ENCODE measurements around the gene FSD1.
"Not testable (repeated sequence)": the region's sequence is repeated elsewhere in the genome, so short reads cannot be mapped to it uniquely, and the experiment has no call there.

FSD1 gene

DNA sequence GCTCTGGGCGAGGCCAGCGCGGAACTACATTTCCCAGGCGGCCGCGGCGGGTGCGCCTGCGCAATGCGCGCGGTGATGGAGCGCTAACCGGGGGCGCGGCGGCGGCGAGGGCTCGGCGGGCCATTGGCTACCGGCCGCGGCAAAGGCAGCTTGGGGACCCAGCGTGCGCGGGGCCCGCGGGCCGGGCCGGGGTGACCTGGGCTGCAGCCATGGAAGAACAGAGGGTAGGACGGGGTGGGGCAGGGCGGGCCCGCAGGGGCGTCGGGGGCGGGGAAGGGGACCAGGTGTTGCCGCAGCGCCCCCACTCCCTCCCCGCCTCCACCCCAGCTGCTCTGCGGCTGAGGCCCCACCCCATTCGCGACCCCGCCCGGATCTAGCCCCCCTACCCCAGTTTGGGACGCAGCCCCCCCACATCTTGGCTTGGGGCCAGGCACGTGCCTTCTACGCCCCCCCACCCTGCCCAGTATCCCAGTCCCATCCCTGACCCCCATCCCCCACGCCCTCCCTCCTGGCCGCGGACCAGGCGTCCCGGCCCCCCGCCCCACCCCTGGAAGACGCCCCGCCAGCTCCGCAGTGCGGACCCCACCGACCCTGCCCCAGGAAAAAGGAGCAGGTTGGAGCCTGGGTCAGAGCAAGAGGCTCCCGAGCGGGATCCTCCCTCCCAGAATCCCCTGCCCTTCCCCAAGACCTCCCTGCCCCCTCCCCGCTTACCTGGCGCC is at the start of gene FSD1:
Gene FSD1, plus strand, starts transcription at position 61 of the 719 bp plus-strand sequence. Its CDS starts 149 bp downstream, at position 210.
- peak; percentile 21 for DNase-seq (ENCODE audit: low spot score)

DNA sequence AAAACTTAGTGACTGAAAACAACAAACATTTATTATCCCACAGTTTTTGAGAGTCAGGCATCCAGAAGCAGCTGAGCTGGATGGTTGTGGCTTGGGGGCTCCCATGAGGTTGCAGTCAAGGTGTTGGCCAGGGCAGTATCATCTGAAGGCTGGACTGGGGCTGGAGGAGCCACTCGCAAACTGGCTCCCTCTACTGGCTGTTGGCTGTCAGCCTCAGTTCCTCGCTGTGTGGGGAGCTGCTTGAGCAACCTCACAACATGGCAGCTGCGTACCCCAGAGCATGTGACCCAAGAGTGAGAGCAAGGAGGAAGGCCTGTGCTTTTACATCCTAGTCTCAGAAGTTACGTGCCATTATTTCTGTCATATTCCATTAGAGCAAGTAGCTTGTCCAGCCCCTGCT is 47.8 kb upstream of the FSD1 start:
- no peak for DNase-seq (ENCODE audit: low spot score)

DNA sequence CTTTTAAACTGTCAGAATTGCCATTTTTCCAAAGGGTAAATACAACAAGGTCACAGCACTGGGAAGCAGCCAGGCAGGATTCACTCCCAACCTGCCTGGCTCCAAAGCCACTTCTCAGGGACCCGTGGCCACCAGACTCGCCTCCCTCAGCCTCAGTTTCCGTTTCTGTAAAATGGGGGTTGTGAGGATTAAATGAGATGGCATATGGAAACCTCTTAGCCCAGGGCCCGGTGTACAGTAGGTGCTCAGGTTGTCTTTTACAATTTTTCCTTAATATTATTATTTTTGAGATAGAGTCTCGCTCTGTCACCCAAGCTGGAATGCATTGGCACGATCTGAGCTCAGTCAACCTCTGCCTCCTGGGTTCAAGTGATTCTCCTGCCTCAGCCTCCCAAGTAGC is 47.4 kb upstream of the FSD1 start:
- DNase-seq (ENCODE audit: low spot score), result no peak

DNA sequence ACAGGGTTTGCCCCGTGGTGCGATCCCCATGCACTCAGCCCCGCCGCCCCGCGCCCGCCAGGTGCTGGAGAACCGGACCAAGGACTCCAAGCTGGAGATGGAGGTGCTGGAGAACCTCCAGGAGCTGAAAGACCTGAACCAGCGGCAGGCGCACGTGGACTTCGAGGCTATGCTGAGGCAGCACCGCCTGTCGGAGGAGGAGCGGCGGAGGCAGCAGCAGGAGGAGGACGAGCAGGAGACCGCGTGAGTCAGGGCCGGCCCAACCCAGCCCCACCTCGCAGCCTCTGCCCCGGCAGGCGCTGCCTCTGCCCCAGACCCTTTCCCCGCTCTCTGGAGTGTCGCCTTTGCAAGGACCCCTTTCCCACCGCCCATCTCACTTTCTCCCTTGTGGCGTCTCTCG is 46.2 kb upstream of the FSD1 start:
- no peak for DNase-seq (ENCODE audit: low spot score)

DNA sequence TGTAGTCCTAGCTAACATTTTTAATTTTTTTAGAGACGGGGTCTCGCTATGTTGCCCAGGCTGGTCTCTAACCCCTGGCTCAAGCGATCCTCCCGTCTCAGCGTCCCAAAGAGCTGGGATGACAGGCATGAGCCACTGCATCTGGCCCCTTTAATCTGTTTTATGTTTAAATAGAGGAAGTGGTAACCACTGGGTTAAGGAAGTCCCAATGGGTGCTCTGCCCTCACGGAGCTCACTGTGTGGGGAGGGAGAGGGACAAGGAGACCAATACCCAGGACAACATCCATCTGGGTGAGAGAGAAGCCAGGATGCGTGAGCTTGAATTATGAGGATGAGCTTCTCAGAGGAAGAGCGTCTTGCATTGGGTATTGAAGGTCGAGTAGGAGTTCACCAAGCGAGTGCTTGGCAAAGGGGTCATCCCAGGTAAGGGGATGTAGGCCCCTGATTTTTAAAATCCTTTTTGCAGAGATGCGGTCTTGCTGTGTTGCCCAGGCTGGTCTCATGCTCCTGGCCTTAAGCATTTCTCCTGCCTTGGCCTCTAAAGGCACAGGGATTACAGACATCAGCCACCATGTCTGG is 43.7 kb upstream of the FSD1 start:
- DNase-seq (ENCODE audit: low spot score), result no peak

DNA sequence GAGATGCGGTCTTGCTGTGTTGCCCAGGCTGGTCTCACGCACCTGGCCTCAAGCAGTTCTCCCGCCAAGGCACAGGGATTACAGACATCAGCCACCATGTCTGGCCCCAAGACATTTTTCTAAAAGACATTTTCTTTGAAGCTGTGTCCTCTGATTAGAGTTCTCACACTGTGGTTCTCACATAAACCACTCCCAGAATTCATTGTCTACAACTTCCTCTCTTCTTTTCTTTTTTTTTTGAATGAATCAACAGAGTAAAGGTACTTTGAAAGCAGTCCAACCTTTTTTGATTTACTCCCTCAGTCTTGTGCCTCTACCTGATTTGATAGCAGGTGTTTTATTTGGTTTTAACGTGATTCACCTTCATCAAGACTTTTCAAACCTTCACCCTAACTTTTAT is 39.6 kb upstream of the FSD1 start:
- no peak for DNase-seq (ENCODE audit: low spot score)

DNA sequence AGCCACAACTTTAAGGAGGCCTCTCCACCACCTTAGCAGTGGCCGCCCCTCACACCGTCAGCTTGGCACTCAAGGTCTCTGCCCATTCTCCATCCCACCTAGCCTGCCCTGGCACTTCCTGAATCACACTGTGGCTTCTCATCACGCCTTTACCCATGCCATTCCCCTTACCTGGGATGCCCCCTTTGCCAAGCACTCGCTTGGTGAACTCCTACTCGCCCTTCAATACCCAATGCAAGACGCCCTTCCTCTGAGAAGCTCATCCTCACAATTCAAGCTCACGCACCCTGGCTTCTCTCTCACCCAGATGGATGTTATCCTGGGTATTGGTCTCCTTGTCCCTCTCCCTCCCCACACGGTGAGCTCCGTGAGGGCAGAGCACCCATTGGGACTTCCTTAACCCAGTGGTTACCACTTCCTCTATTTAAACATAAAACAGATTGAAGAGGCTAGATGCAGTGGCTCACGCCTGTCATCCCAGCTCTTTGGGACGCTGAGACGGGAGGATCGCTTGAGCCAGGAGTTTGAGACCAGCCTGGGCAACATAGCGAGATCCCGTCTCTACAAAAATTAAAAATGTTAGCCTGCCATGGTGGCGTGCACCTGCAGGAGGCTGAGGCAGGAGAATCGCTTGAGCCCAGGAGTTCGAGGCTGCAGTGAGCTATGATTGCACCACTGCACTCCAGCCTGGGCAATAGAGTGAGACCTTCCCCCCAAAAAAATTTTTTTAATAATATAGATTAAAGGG is 38.0 kb upstream of the FSD1 start:
- DNase-seq (ENCODE audit: low spot score), result no peak

DNA sequence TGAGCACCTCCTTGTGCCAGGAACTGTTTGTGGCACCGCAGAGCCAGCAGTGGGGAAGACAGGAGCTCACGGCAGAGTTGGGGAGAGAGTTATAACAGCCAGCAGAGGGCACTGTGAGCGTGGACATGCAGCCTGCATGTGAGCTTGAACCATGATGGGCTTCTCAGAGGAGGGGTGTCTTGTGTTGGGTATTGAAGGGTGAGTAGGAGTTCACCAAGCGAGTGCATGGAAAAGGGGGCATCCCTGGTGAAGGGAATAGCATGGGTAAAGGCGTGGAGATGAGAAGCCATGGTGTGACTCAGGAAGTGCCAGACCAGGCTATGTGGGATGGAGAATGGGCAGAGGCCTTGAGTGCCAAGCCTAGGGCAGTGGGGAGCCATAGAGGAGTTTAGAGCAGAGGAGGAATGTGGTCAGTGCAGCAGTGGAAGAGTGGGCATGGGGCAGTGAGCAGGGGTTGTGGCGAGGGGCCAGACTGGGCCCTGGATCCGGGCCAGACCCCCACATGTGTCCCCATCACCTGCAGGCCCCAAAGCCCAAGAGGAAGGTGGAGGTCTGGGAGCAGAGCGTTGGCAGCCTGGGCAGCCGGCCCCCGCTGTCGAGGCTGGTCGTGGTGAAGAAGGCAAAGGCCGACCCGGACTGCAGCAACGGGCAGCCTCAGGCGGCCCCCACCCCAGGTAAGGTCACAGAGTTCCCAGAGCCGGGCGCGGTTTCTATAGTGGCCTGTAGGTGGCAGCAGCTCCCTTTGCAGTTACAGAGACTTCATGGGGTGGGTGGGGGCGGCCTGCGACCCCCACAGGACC is 37.1 kb upstream of the FSD1 start:
- no peak for DNase-seq (ENCODE audit: low spot score)

DNA sequence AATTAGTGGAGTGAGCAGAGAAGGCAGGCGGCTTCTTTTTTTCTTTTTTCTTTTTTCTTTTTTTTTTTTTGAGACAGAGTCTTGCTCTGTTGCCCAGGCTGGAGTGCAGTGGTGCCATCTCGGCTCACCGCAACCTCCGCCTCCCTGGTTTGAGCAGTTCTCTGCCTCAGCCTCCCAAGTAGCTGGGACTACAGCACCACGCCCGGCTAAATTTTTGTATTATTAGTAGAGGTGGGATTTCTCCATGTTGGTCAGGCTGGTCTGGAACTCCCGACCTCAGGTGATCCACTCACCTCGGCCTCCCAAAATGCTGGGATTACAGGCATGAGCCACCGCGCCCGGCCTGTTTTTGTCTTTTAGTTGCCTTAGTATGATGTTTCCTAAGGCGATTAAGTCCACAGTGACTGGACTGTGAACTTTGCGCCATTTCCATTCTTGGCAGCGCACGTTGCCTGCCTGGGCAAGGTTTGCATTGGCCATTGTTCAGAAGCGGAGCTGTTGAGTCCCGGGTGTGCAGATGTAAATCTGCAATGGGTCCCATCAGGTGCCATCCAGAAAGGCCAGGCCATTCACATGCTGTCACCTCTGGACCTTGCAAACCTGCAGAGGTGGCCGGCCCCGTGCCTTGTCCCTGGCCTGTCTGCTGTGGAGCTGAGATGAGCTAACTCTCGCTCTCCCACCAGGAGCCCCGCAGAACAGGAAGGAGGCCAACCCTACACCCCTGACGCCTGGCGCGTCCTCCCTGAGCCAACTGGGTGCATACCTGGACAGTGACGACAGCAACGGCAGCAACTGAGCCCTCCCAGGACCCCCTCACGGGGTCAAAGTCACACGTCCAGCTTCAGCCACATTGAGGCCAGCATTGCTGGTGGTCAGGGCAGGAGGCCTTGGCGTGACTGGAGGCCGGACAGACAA is 36.2 kb upstream of the FSD1 start:
- DNase-seq (ENCODE audit: low spot score), result no peak

DNA sequence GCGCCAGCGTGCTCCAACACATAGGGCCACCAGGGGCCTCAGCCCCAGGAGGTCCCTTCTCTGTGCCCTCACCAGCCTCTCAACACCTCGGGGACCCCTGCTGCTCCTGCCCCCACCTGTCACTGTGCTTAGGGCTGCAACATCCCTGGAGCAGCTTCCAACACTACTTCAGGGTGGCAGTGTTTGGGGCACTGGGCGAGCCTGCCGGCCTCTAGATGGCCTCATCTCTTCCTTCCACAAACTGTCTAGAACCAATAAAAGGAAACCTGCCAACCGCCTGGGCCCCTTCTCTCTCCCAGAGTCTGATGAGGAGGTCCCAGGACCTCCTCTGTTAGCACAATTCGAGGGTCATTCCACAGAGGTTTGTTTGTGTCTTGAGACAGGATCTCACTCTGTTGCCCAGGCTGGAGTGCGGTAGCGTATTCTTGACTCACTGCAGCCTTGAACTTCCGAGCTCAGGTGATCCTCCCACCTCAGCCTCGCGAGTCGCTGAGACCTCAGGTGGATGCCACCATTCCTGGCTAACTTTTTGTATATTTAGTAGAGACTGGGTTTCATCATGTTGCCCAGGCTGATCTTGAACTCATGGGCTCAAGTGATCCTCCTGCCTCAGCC is 35.5 kb upstream of the FSD1 start:
- no peak for DNase-seq (ENCODE audit: low spot score)

DNA sequence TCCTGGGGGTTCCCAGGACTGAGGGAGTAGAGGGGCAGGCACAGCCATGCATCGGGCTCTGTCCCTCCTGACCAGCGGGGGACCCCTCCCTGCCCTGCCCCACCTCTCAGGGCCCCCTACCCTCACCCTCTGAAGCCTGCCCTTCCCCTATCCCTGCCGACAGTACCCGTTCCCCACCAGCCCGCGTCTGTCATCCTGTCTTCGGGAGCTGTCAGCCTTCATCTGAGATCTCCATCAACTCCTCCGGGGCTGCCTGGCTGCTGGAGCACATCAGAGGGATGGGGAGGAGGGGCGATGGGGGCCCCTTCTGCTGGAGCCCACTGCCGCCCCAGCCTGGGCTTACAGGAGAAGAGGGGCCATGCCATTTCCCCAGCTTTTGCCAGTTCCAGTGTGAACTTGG is 31.5 kb upstream of the FSD1 start:
- DNase-seq (ENCODE audit: low spot score), result no peak

DNA sequence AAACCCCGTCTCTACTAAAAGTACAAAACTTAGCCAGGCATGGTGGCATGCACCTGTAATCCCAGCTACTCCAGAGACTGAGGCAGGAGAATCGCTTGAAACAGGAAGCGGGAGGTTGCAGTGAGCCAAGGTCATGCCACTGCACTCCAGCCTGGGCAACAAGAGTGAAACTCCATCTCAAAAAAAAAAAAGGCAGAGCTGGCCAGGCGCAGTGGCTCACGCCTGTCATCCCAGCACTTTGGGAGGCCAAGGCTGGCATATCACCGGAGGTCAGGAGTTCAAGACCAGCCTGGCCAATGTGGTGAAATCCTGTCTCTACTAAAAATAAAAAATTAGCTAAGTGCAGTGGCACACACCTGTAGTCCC is 30.1 kb upstream of the FSD1 start:
- not testable (repeated sequence) for DNase-seq (ENCODE audit: low spot score)

DNA sequence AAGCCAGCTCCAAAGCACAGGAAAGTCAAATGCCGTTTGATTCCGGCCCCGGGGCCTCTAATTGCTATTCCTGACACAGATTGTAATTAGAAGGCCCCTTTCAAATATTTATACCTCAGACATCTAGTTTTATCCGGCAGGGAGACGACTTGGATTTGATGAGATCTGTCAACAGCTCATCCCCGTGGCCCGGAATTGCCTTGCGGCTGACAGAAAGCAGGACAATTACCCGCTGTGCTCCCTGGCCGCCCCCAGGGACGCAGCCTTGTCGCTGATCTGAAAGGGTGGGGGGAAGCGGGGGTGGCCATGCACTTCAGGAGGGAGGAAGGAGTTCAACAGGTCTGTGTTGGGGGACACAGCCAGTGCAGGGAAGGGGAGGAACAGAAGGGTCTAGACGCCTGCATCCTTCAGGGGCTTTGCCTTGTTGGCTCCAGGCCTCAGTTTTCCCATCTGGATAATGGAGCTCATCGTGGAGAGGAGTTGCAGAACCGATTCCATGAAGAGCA is 27.2 kb upstream of the FSD1 start:
- no peak for DNase-seq (ENCODE audit: low spot score)

DNA sequence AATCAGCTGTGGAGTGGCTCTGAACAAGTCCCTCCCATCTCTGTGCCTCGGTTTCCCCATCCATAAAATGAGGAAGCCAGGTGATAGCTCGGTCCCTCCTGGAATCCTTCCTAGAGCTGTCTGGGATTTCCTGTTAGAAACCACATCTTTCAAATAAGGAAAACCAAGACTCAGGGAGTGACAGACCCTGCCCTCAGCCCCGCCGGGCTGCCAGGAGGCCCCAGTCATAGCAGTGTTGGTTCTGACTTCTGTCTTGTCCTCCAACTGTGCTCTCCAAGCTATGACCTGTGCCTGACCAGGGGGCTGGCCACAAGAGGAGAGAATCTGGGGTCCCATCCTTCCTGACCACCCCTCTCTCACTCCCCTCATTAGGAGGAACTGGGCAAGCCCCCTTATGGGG is 26.4 kb upstream of the FSD1 start:
- DNase-seq (ENCODE audit: low spot score), result no peak

DNA sequence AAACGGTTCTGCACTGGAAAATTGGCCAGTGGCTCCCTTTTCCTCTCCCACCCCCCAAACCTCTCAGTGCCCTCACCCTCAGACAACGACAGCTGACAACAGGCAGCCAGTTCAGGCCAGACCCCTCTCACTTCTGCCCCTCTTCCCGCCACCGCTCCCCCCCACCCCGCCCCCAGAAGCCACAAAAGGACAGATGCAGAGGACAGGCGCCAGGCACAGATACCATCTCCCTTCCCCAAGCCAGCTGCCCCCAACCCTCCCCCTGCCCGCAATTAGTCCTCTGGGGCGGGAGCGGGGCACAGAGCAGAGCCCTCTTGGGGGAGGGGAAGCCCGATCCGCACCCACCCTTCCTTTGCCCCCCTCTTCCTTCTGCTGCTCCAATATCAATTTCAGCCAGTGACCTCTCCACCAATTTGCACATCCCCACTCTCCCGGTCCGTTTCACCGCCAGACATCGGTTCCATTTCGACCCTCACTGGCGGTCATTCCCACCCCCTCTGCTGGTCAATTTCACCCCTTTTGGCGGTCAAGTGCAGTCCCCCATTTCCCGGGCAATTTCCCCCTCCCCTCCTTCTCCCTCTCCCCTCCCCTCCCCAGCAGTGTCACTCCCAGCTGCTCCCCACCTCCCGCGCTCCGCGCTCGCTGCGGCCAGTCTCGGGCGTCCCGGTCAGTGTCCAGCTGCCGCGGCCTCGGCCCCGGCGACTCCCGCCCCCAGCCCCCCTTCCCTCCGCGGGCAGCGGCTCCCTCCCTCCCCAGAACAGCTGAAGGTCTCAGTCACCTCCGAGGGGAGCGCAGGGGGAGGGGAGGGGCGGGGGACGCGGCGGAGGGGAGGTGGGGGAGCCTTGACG is 25.8 kb upstream of the FSD1 start, which contains the start of gene SHD:
Gene SHD, plus strand, starts transcription at position 848 of the 848 bp plus-strand sequence. CDS start 798 bp downstream, outside the sequence.
- no peak for DNase-seq (ENCODE audit: low spot score)

DNA sequence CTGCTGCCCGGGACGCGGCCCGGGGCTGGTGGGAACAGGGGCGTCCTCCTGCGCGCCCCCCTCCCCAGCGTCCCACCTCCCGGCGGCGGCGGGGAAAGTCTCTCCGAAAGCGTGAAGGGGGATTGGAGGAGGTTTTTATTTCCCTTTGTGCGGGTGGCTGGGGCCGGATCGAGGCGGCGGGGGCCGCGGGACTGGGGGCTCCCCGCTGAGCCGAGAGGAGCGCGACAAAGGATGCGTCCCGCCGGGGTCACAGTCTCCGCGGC is 25.2 kb upstream of the FSD1 start:
- no peak for DNase-seq (ENCODE audit: low spot score)

DNA sequence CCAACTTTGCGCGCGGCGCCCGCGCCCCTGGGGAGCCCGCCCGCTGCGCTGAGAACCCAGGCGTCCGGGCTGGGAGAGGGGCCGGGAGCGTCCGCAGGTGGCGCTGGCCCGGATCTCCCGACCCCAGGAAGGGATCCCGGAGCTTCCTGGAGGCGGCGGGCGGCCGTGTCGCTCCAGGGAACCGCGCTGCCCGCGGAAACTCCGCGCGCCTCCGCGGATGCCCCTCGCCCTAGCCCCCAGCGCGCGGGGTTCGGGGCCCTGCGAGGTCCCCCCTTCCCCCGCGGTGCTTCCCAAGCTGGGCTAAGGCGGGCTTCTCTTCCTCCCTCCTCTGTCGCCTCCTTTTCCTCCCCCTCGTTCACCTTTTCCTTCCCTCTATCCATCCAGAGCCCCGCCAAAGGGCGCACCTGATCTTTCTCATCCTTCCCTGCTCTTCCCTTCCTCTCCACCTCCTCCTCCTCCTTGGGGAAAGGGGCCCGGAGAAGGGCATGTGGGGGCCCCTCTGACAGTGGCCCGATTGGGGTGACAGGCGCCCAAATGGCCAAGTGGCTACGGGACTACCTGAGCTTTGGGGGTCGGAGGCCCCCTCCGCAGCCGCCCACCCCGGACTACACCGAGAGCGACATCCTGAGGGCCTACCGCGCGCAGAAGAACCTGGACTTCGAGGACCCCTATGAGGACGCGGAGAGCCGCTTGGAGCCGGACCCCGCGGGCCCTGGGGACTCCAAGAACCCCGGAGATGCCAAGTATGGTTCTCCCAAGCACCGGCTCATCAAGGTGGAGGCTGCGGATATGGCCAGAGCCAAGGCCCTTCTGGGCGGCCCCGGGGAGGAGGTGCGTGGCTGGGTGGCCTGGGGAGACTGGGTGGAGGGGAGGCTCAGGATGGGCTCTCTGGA is 24.6 kb upstream of the FSD1 start:
- DNase-seq (ENCODE audit: low spot score), result no peak

DNA sequence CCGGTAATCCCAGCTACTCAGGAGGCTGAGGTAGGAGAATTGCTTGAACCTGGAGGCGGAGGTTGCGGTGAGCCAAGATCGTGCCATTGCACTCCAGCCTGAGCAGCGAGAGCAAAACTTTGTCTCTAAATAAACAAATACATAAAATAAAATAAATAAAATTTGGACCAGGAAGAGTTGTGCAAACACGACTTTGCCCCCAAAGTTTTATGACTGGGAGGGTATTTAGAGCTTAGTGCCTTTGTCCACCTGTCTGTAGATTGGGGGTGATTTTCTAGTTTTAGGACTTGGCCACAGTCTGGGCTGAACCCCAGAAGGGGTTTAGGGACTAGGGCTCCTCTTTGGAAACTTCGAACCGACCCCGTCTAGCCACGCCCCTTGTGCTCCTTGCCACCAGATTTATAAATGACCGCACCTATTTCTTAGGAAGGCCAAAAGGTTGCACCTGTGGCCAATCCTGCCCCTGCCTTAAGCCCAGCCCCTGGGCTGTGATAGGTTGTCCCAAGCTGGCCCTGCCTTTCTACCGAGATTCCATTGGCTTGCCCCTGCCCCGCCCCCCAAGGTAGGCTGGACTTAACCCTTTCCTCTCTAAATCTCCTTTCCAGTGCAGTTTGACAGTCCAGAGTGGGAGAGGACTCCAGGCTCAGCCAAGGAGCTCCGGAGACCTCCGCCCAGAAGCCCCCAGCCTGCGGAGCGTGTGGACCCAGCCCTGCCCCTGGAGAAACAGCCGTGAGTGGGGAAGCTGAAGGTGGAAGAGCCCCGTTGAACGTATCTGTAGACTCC is 20.0 kb upstream of the FSD1 start:
- no peak for DNase-seq (ENCODE audit: low spot score)

All from putamen (tissue), 1 donor.